NCI-H1694 (cell line): ENCODE measurements around the gene GASK1B.

ENCODE experiments used
- DNase-seq: peaks from one replicate; lab custom pipeline; 2025; lab: John Stamatoyannopoulos, UW

The GASK1B gene

GRCh38 chr4:158146736-158147135 lies 26.1 kb downstream of the GASK1B start:
- DNase-seq, result no peak

GRCh38 chr4:158139086-158139485 lies 33.7 kb downstream of the GASK1B start:
- no peak for DNase-seq

GRCh38 chr4:158134222-158134621 lies 38.6 kb downstream of the GASK1B start:
- DNase-seq, result no peak

- no peak for DNase-seq
Measured at GRCh38 chr4:158133551-158133950, 39.3 kb downstream of the GASK1B start.

GRCh38 chr4:158131027-158131426 lies 41.8 kb downstream of the GASK1B start:
- no peak for DNase-seq

- no peak for DNase-seq
Measured at GRCh38 chr4:158130204-158130603, 42.6 kb downstream of the GASK1B start.

- DNase-seq, result no peak
Measured at GRCh38 chr4:158129694-158130093, 43.1 kb downstream of the GASK1B start.

GRCh38 chr4:158128540-158128939 lies 44.3 kb downstream of the GASK1B start:
- DNase-seq, result no peak

- no peak for DNase-seq
Measured at GRCh38 chr4:158125310-158125709, 47.5 kb downstream of the GASK1B start.
